GM19467 (cell line): ENCODE data around the gene PTGES.
"Not testable (repeated sequence)": the region's sequence is repeated elsewhere in the genome, so short reads cannot be mapped to it uniquely, and the experiment has no call there.

Experiments
- ATAC-seq: cut with Tn5 transposase; IDR thresholded peaks from one replicate; pipeline ENCODE4 v1.9.1; 2021; ENCODE audit warnings: mild to moderate bottlenecking, moderate library complexity; ENCODE audit not compliant: unreplicated experiment

Gene PTGES

GRCh38 chr9:129752900-129753729 is at the start of gene PTGES:
PTGES (minus strand) TSS chr9:129753042; CDS start chr9:129753012, 30 bp downstream.
- no peak for ATAC-seq

- no peak for ATAC-seq
Measured at GRCh38 chr9:129801504-129801903, 48.7 kb upstream of the PTGES start.

- no peak for ATAC-seq
Measured at GRCh38 chr9:129798973-129799372, 46.1 kb upstream of the PTGES start.

GRCh38 chr9:129796029-129796428 is 43.2 kb upstream of the PTGES start:
- not testable (repeated sequence) for ATAC-seq

GRCh38 chr9:129794549-129794948 is 41.7 kb upstream of the PTGES start:
- no peak for ATAC-seq

GRCh38 chr9:129786481-129786880 is 33.6 kb upstream of the PTGES start:
- ATAC-seq: no peak

GRCh38 chr9:129785866-129786265 is 33.0 kb upstream of the PTGES start:
- ATAC-seq: no peak

GRCh38 chr9:129784970-129785369 is 32.1 kb upstream of the PTGES start:
- not testable (repeated sequence) for ATAC-seq

- no peak for ATAC-seq
Measured at GRCh38 chr9:129783516-129784361, 30.9 kb upstream of the PTGES start.

- no peak for ATAC-seq
Measured at GRCh38 chr9:129781981-129782380, 29.1 kb upstream of the PTGES start.

- ATAC-seq: no peak
Measured at GRCh38 chr9:129781131-129781530, 28.3 kb upstream of the PTGES start.

- ATAC-seq: no peak
Measured at GRCh38 chr9:129779560-129780190, 26.8 kb upstream of the PTGES start.

- no peak for ATAC-seq
Measured at GRCh38 chr9:129778469-129778868, 25.6 kb upstream of the PTGES start.

GRCh38 chr9:129777769-129778130 is 24.9 kb upstream of the PTGES start:
- no peak for ATAC-seq

- ATAC-seq: no peak
Measured at GRCh38 chr9:129776938-129777768, 24.3 kb upstream of the PTGES start.

GRCh38 chr9:129776566-129776937 is 23.7 kb upstream of the PTGES start:
- ATAC-seq: no peak

GRCh38 chr9:129776096-129776495 is 23.3 kb upstream of the PTGES start:
- not testable (repeated sequence) for ATAC-seq

GRCh38 chr9:129775448-129775798 is 22.6 kb upstream of the PTGES start:
- no peak for ATAC-seq

- ATAC-seq: no peak
Measured at GRCh38 chr9:129774791-129775447, 22.1 kb upstream of the PTGES start.
